K562 (cell line): ENCODE data around the gene TMCC2.

Experiments used
- NCOA4 ChIP-seq: fragments of 450-650 bp; IDR thresholded peaks from 2 replicates; pipeline ENCODE4 v1.6.1; 2018; ENCODE audit warnings: mild to moderate bottlenecking; ENCODE audit not compliant: partially characterized antibody
- NFE2L1 ChIP-seq: fragments of 450-650 bp; IDR thresholded peaks from 2 replicates; pipeline ENCODE4 v1.6.1; 2016; ENCODE audit warnings: missing genetic modification characterization, low read depth, mild to moderate bottlenecking, missing compliant biosample characterization, moderate library complexity, borderline replicate concordance
- SIN3A ChIP-seq, 2 experiments: fragments of 150-350 bp in 1 of 2; IDR thresholded peaks; 2 replicates each; pipeline ENCODE4 v1.6.1; 2011 to 2016; ENCODE audit warnings: borderline replicate concordance in 2 of 2, low read depth in 2 of 2, low read length in 2 of 2, mild to moderate bottlenecking in 2 of 2, moderate library complexity in 2 of 2; ENCODE audit not compliant: control insufficient read depth in 1 of 2
- ZNF232 ChIP-seq: sonication (generic); formaldehyde crosslinking; IDR thresholded peaks from 2 replicates; pipeline ENCODE4 v1.8.0; 2022; ENCODE audit warnings: mild to moderate bottlenecking, missing genetic modification reagents
- ZNF79 ChIP-seq: fragments of 250-450 bp; sonication (Bioruptor Pico); IDR thresholded peaks from 2 replicates; pipeline ENCODE4 v1.4.0; 2020; ENCODE audit warnings: low read depth, mild to moderate bottlenecking, moderate library complexity

DNA sequence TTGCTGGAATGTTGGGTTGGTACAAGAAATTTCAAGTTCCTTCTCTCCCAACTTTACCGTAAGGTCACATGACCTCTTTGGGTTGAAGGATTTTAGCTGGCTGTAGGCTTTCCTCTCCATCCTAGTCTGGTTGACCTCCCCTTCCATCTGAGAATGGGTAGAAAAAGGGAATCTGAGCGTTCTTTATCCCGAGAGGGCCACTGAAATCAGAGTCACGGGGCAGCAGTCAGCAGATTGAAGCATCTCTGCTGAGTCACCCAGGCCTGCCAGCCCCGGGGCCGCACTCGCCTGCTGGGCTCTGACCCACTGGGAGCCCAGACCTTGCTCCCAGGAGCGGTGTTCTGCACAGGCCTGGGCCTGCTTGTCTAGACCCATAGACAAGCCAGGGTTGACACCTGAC is 31.0 kb downstream of the TMCC2 start:
- no peak for TF ChIP-seq SIN3A (IDR thresholded peaks at IDR 0.05; ENCODE audit: borderline replicate concordance in 2 of 2, control insufficient read depth in 1 of 2, low read depth in 2 of 2, low read length in 2 of 2)
- no peak for TF ChIP-seq ZNF79 (CRISPR knock-in tag)
- no peak for TF ChIP-seq NFE2L1
- no peak for TF ChIP-seq NCOA4
- no peak for TF ChIP-seq ZNF232 (CRISPR knock-in tag)
